Natural killer cell (primary cell): Measurements from ENCODE around the gene ARL15. TPM values are rescaled to one million over a fixed set of nuclear protein-coding genes. Genes with fewer than 3 reads are reported as not detected.

Experiments used
- ATAC-seq, 3 donors: fragments of 150-1000 bp in 2 of 3; fragments of 200-7000 bp in 1 of 3; cut with Tn5 transposase; 1 replicate in 1 of 3; 2 replicates in 2 of 3; pipeline ENCODE4 v1.10.0; 2021; ENCODE audit warnings: mild to moderate bottlenecking in 2 of 3, moderate library complexity in 2 of 3
- DNase-seq, 2 donors: peaks; one replicate each; pipeline versions ENCODE4 v3.0.0 to v3.0.0-alpha.2; 2013 to 2021; ENCODE audit warnings: mixed read lengths in 1 of 2
- H3K27ac ChIP-seq: one replicate; pipeline ENCODE4 v1.5.1; 2013; ENCODE audit warnings: mild to moderate bottlenecking, low read length
- H3K27me3 ChIP-seq: one replicate; pipeline ENCODE4 v1.6.1; 2013; ENCODE audit warnings: low read length; ENCODE audit not compliant: control insufficient read depth, insufficient read depth
- H3K36me3 ChIP-seq: one replicate; pipeline ENCODE4 v1.6.1; 2013; ENCODE audit warnings: low read length; ENCODE audit not compliant: control insufficient read depth, insufficient read depth
- H3K4me1 ChIP-seq: one replicate; pipeline ENCODE4 v1.6.1; 2013; ENCODE audit warnings: low read length; ENCODE audit not compliant: control insufficient read depth, insufficient read depth
- H3K4me3 ChIP-seq: one replicate; pipeline ENCODE4 v1.5.1; 2013; ENCODE audit warnings: low read length
- H3K9me3 ChIP-seq: one replicate; pipeline ENCODE4 v1.6.1; 2013; ENCODE audit warnings: low read length; ENCODE audit not compliant: control insufficient read depth, insufficient read depth
- H3K27ac Mint-ChIP-seq, 2 donors: one replicate each; pipeline ENCODE4 v1.8.0; 2022; ENCODE audit warnings: mild to moderate bottlenecking in 2 of 2, mixed read lengths in 2 of 2, moderate library complexity in 1 of 2
- H3K27me3 Mint-ChIP-seq, 2 donors: one replicate each; pipeline ENCODE4 v1.8.0; 2022; ENCODE audit warnings: low read depth in 2 of 2, mixed read lengths in 2 of 2
- H3K36me3 Mint-ChIP-seq: one replicate; pipeline ENCODE4 v1.8.0; 2022; ENCODE audit warnings: mixed read lengths
- H3K4me1 Mint-ChIP-seq, 2 donors: one replicate each; pipeline ENCODE4 v1.8.0; 2022; ENCODE audit warnings: mixed read lengths in 2 of 2
- H3K4me3 Mint-ChIP-seq: one replicate; pipeline ENCODE4 v1.8.0; 2022; ENCODE audit warnings: mild to moderate bottlenecking, moderate library complexity, mixed read lengths
- H3K9me3 Mint-ChIP-seq, 2 donors: one replicate each; pipeline ENCODE4 v1.8.0; 2022; ENCODE audit warnings: mixed read lengths in 2 of 2
- WGBS: methylation state at CpG from one replicate; pipeline ENCODE4 v1.1.7; 2013; ENCODE audit warnings: missing lambda C conversion rate; ENCODE audit not compliant: insufficient coverage; 5-methylcytosine and 5-hydroxymethylcytosine counted together
- intact Hi-C: fragments of 100-400 bp; cut with micrococcal nuclease; formaldehyde crosslinking; loops from one replicate; pipeline ENCODE4 v1.14.2; 2022
- total RNA-seq, 4 donors: library from RNA; stranded (reverse); fragments of 120-200 nt in 1 of 4; gene quantifications; one replicate each; pipeline versions ENCODE4 v1.2.3 to v1.2.4, GENCODE V29; 2013 to 2022
- TF ChIP-seq, protein P1 (sequence below): fragments of 200-600 bp; IDR thresholded peaks from one replicate; pipeline ENCODE4 v1.8.0; 2022; ENCODE audit warnings: antibody characterized with exemption

Gene ARL15
- total RNA-seq, 3 donors from 2014 or later (not counting 1 experiment from before 2014, with no cell fraction given), result 28.9 to 35.1 (median 33.1) TPM

DNA sequence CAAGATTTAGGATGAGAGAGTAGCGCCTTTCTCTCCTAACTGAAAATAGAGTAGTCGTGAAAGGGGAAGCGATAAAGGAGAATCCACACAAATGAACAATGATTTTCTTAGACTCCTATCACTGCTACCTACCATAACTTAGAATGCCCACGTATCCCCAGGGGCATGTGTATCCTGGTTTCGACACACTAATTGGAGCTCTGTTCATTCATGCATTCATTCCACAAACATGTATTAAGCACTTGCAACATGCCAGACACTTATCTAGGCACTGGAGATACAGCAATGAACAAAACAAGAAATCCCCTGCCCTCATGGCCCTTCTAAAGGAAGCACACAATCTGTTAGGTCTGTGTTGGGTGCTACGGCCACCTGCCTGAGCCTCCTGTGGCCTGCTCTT, 40.0 kb downstream of the ARL15 start:
- H3K4me3 Mint-ChIP-seq, result no peak overlapping the region
- H3K4me1 ChIP-seq, result no peaks in the 10 kb centered on the region
- TF ChIP-seq, protein P1, sequence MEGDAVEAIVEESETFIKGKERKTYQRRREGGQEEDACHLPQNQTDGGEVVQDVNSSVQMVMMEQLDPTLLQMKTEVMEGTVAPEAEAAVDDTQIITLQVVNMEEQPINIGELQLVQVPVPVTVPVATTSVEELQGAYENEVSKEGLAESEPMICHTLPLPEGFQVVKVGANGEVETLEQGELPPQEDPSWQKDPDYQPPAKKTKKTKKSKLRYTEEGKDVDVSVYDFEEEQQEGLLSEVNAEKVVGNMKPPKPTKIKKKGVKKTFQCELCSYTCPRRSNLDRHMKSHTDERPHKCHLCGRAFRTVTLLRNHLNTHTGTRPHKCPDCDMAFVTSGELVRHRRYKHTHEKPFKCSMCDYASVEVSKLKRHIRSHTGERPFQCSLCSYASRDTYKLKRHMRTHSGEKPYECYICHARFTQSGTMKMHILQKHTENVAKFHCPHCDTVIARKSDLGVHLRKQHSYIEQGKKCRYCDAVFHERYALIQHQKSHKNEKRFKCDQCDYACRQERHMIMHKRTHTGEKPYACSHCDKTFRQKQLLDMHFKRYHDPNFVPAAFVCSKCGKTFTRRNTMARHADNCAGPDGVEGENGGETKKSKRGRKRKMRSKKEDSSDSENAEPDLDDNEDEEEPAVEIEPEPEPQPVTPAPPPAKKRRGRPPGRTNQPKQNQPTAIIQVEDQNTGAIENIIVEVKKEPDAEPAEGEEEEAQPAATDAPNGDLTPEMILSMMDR, result no peak
- H3K9me3 Mint-ChIP-seq, result no peaks in the 10 kb centered on the region
- H3K9me3 ChIP-seq, result no peaks in the 10 kb centered on the region
- no peak overlapping the region for H3K27ac Mint-ChIP-seq
- peaks cover 24 to 31% of the 10 kb centered on the region in 2 donors for H3K4me1 Mint-ChIP-seq
- ATAC-seq, result no peak
- H3K27me3 ChIP-seq, result no peaks in the 10 kb centered on the region
- no peak overlapping the region for H3K4me3 ChIP-seq
- H3K36me3 ChIP-seq, result no peaks in the 10 kb centered on the region
- no peak for DNase-seq
- WGBS, result 94% methylated on average over 3 of the region's 6 CpGs
- intact Hi-C loops, result no loop called here
- no peak overlapping the region for H3K27ac ChIP-seq
- H3K36me3 Mint-ChIP-seq, result no peaks in the 10 kb centered on the region
- H3K27me3 Mint-ChIP-seq, result no peaks in the 10 kb centered on the region

DNA sequence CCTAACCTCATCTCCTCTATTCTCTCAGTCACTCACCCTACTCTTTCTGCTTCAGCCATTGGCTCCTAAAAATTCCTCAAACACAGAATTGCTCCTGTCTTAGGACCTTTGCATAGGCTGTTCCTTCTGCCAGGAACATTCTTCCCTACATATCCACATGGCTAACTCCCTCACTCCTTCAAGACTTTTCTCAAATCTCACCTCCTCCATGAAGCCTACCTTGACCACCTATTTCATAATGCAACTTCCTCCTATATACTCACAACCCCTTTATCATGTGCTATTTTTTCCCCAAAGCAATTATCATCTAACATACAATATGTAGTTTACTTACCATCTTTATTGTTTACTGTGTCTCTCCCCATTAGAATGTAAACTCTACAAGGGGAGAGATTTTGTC, 45.8 kb downstream of the ARL15 start:
- H3K27me3 Mint-ChIP-seq, result no peaks in the 10 kb centered on the region
- H3K9me3 ChIP-seq, result no peaks in the 10 kb centered on the region
- H3K27me3 ChIP-seq, result no peaks in the 10 kb centered on the region
- H3K4me3 ChIP-seq, result no peak overlapping the region
- H3K27ac Mint-ChIP-seq, result no peak overlapping the region
- H3K9me3 Mint-ChIP-seq, result no peaks in the 10 kb centered on the region
- ATAC-seq (no peak), DNase-seq (no peak)
- intact Hi-C loops, result no loop called here
- H3K27ac ChIP-seq, result no peak overlapping the region
- H3K4me1 Mint-ChIP-seq, result peaks cover 25% of the 10 kb centered on the region in 2 donors
- no peaks in the 10 kb centered on the region for H3K36me3 ChIP-seq
- no peaks in the 10 kb centered on the region for H3K36me3 Mint-ChIP-seq
- H3K4me1 ChIP-seq, result no peaks in the 10 kb centered on the region
- TF ChIP-seq, protein P1, result no peak
- H3K4me3 Mint-ChIP-seq, result no peak overlapping the region

DNA sequence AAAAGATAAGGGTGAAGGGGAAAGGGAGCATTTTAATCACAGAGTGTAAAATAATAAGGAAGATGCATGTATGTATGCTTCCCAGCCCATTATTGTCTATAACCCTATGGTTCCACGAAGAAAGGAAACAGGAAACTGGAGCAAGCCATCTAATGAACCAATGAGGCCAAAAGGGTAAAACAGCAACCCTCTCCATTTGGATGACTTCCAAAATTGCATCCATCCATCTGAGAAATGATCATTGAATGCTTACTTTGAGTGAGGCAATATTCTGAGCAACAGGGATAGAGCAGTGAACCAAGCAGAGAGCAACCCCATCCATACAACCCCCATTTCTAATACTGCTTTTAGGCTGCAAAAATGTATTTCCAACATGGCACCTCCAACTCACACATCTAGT, 46.9 kb downstream of the ARL15 start:
- no peak overlapping the region for H3K4me3 ChIP-seq
- H3K27ac ChIP-seq, result no peak overlapping the region
- DNase-seq (no peak), ATAC-seq (no peak)
- H3K27ac Mint-ChIP-seq, result no peak overlapping the region
- no peaks in the 10 kb centered on the region for H3K27me3 ChIP-seq
- H3K4me1 ChIP-seq, result no peaks in the 10 kb centered on the region
- H3K27me3 Mint-ChIP-seq, result no peaks in the 10 kb centered on the region
- no peaks in the 10 kb centered on the region for H3K9me3 ChIP-seq
- intact Hi-C loops, result no loop called here
- peaks cover 34 to 36% of the 10 kb centered on the region in 2 donors for H3K4me1 Mint-ChIP-seq
- H3K36me3 ChIP-seq, result no peaks in the 10 kb centered on the region
- TF ChIP-seq, protein P1, result no peak
- no peaks in the 10 kb centered on the region for H3K9me3 Mint-ChIP-seq
- no peak overlapping the region for H3K4me3 Mint-ChIP-seq
- WGBS, result 91% methylated on average over 1 of the region's 1 CpG
- no peaks in the 10 kb centered on the region for H3K36me3 Mint-ChIP-seq

DNA sequence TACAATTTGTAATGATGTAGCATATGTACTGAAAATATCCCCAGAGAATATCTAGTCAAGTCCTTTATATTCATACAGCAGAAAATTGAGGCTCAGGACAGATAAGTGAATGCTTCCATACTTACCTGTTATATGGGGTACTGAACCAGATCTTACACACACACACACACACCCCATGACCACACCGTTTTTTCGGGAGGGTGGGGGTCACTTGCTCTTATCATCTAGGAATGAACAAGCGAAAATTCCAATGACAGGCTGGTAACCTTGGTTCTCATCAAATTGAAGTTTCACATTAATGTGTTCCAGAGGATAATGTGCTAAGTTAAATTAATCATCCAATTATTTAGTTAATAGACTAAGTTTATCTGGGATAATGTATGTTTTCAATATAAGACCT, 48.8 kb downstream of the ARL15 start:
- TF ChIP-seq, protein P1, result no peak
- no peaks in the 10 kb centered on the region for H3K9me3 ChIP-seq
- H3K36me3 ChIP-seq, result no peaks in the 10 kb centered on the region
- H3K9me3 Mint-ChIP-seq, result no peaks in the 10 kb centered on the region
- H3K27me3 Mint-ChIP-seq, result no peaks in the 10 kb centered on the region
- no peak overlapping the region for H3K4me3 Mint-ChIP-seq
- no peak overlapping the region for H3K4me3 ChIP-seq
- H3K4me1 Mint-ChIP-seq, result peaks cover 48 to 50% of the 10 kb centered on the region in 2 donors
- no peaks in the 10 kb centered on the region for H3K4me1 ChIP-seq
- DNase-seq (no peak), ATAC-seq (no peak)
- H3K27me3 ChIP-seq, result no peaks in the 10 kb centered on the region
- intact Hi-C loops, result no loop called here
- no peaks in the 10 kb centered on the region for H3K36me3 Mint-ChIP-seq
- no peak overlapping the region for H3K27ac ChIP-seq
- WGBS, result 86% methylated on average over 3 of the region's 3 CpGs
- no peak overlapping the region for H3K27ac Mint-ChIP-seq
